Large intestine (tissue), 12 donors: ENCODE measurements around the gene HSPB2. TPM values are rescaled to one million over a fixed set of nuclear protein-coding genes. Genes with fewer than 3 reads are reported as not detected.

Experiments used
- DNase-seq, 2 donors: peaks; one replicate each; pipeline versions ENCODE4 v3.0.0 to v3.0.0-alpha.2; 2013
- H3K27ac ChIP-seq: one replicate; pipeline ENCODE4 v1.5.1; 2013; ENCODE audit warnings: low read length
- H3K27me3 ChIP-seq: 2 replicates; pipeline ENCODE4 v1.6.1; 2013; ENCODE audit warnings: low read length; ENCODE audit not compliant: control insufficient read depth, insufficient read depth
- H3K36me3 ChIP-seq: 2 replicates; pipeline ENCODE4 v1.6.1; 2013; ENCODE audit warnings: low read length; ENCODE audit not compliant: control insufficient read depth, insufficient read depth
- H3K4me1 ChIP-seq: one replicate; pipeline ENCODE4 v1.6.1; 2013; ENCODE audit warnings: low read length; ENCODE audit not compliant: control insufficient read depth, insufficient read depth
- H3K4me3 ChIP-seq: one replicate; pipeline ENCODE4 v1.5.1; 2013; ENCODE audit warnings: low read length
- H3K9me3 ChIP-seq: one replicate; pipeline ENCODE4 v1.6.1; 2013; ENCODE audit warnings: mild to moderate bottlenecking, low read depth, low read length, moderate library complexity; ENCODE audit not compliant: control insufficient read depth
- WGBS: methylation state at CpG from one replicate; pipeline ENCODE4 v1.1.5; 2013; ENCODE audit warnings: low lambda C conversion rate; ENCODE audit not compliant: insufficient coverage; 5-methylcytosine and 5-hydroxymethylcytosine counted together
- long read RNA-seq, 11 donors: transcript quantifications; one replicate each; lab custom pipeline, GENCODE V29; 2026
- polyA plus RNA-seq: library from polyadenylated mRNA; unstranded; fragments of 120-200 nt; gene quantifications from one replicate; pipeline ENCODE4 v1.2.1, GENCODE V29; 2013

HSPB2 gene, protein sequence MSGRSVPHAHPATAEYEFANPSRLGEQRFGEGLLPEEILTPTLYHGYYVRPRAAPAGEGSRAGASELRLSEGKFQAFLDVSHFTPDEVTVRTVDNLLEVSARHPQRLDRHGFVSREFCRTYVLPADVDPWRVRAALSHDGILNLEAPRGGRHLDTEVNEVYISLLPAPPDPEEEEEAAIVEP
- 4.3 TPM for polyA plus RNA-seq
- long read RNA-seq, donor 1, partial matches to known transcripts = 0 of 1 reads
- long read RNA-seq, donor 1, other reads (novel, unspliced or antisense) = 0 of 1 reads
- long read RNA-seq, donor 2, transcript HSPB2-201 (2 exons, 1,335 nt) = major isoform, 6 of 6 reads
- long read RNA-seq, donor 2, partial matches to known transcripts = 0 of 6 reads
- long read RNA-seq, donor 2, other reads (novel, unspliced or antisense) = 0 of 6 reads
- long read RNA-seq, donor 3 = 0 reads
- long read RNA-seq, donor 4, partial matches to known transcripts = 0 of 1 reads
- long read RNA-seq, donor 4, other reads (novel, unspliced or antisense) = 0 of 1 reads
- long read RNA-seq, donor 5, transcript HSPB2-201 (2 exons, 1,335 nt) = major isoform, 7 of 7 reads
- long read RNA-seq, donor 5, partial matches to known transcripts = 0 of 7 reads
- long read RNA-seq, donor 5, other reads (novel, unspliced or antisense) = 0 of 7 reads
- long read RNA-seq, donor 6, partial matches to known transcripts = 0 of 2 reads
- long read RNA-seq, donor 6, other reads (novel, unspliced or antisense) = 0 of 2 reads
- long read RNA-seq, donor 7, transcript HSPB2-201 (2 exons, 1,335 nt) = major isoform, 7 of 7 reads
- long read RNA-seq, donor 7, partial matches to known transcripts = 0 of 7 reads
- long read RNA-seq, donor 7, other reads (novel, unspliced or antisense) = 0 of 7 reads
- long read RNA-seq, donor 8, partial matches to known transcripts = 0 of 3 reads
- long read RNA-seq, donor 8, other reads (novel, unspliced or antisense) = 0 of 3 reads
- long read RNA-seq, donor 9, partial matches to known transcripts = 0 of 4 reads
- long read RNA-seq, donor 9, other reads (novel, unspliced or antisense) = 0 of 4 reads
- long read RNA-seq, donor 10, transcript HSPB2-201 (2 exons, 1,335 nt) = major isoform, 5 of 5 reads
- long read RNA-seq, donor 10, partial matches to known transcripts = 0 of 5 reads
- long read RNA-seq, donor 10, other reads (novel, unspliced or antisense) = 0 of 5 reads
- long read RNA-seq, donor 11, transcript HSPB2-201 (2 exons, 1,335 nt) = major isoform, 5 of 5 reads
- long read RNA-seq, donor 11, partial matches to known transcripts = 0 of 5 reads
- long read RNA-seq, donor 11, other reads (novel, unspliced or antisense) = 0 of 5 reads

DNA sequence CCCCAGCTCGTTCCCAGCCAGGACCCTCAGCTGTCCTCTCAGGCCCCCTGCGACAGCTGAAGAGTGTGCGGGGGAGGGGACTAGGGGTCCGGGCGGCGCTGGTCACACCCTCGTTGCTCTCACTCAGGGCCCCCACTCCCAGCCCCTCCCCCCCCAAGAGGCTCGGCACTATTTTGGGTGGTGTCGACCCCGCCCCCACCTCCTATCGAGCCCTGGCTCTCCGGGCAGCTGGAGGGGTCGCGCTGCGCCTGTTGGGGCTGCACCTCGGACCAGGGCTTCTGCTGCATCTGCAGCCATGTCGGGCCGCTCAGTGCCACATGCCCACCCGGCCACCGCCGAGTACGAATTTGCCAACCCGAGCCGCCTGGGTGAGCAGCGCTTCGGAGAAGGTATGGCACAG is at the start of gene HSPB2:
Gene HSPB2 (plus strand): TSS at position 200 of the 400 bp plus-strand sequence. CDS start 96 bp downstream, at position 296.
- DNase-seq = no peak
- Histone ChIP-seq H3K27ac (peak within 1 kb of the TSS; percentile 65), H3K36me3 (no peaks in the 10 kb centered on the region), H3K4me1 (peaks cover 18% of the 10 kb centered on the region), H3K9me3 (no peaks in the 10 kb centered on the region), H3K4me3 (peak within 1 kb of the TSS; percentile 29), H3K27me3 (peaks cover 14% of the 10 kb centered on the region)
- WGBS = no CpG with 5 or more reads among the region's 26 CpGs

DNA sequence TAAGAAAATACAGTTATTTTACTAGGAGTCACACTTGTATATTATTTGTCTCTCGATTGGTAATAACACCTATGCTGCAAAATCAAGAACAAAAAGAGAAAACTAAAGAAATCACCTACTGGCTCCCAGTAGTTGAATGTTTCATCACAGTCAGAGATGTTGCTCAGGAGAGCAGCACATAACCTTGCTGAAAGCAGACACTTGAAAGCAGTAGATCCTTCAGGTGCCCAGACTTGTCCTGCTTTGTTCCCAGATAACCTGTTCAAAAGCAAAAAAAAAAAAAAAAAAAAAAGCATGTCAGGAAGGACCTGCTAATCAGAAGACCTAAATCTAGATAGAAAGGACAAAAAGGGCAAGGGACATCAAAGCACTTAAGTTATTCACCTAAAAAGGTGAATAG is 42.4 kb upstream of the HSPB2 start:
- WGBS = no CpG with 5 or more reads among the region's 1 CpG
- peaks cover 27% of the 10 kb centered on the region for H3K36me3 ChIP-seq
- H3K27me3 ChIP-seq = no peaks in the 10 kb centered on the region
- peak overlapping the region; percentile 83 for H3K27ac ChIP-seq
- DNase-seq = no peak
- peaks cover 5% of the 10 kb centered on the region for H3K4me1 ChIP-seq
- H3K4me3 ChIP-seq = no peak overlapping the region
- no peaks in the 10 kb centered on the region for H3K9me3 ChIP-seq

DNA sequence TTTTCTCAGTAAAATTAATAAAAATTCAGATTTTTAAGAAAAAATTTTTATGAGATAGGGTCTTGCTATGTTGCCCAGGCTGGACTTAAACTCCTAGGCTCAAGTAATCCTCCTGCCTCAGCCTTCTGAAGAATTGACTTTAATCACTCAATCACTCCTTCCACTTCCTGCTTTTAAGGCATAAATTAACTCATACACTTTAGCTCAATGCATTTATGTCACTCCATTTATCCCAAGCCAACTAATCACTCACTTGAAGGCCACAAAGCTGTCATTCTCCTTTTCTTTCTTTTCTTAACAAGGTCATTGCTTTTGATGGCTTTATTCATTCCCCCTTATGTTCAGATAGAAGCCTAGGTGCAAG is 42.0 kb upstream of the HSPB2 start:
- Histone ChIP-seq H3K4me1 (peaks cover 5% of the 10 kb centered on the region), H3K9me3 (no peaks in the 10 kb centered on the region), H3K27ac (peak overlapping the region; percentile 83), H3K36me3 (peaks cover 29% of the 10 kb centered on the region), H3K4me3 (peak overlapping the region; percentile 76), H3K27me3 (no peaks in the 10 kb centered on the region)
- no peak for DNase-seq

DNA sequence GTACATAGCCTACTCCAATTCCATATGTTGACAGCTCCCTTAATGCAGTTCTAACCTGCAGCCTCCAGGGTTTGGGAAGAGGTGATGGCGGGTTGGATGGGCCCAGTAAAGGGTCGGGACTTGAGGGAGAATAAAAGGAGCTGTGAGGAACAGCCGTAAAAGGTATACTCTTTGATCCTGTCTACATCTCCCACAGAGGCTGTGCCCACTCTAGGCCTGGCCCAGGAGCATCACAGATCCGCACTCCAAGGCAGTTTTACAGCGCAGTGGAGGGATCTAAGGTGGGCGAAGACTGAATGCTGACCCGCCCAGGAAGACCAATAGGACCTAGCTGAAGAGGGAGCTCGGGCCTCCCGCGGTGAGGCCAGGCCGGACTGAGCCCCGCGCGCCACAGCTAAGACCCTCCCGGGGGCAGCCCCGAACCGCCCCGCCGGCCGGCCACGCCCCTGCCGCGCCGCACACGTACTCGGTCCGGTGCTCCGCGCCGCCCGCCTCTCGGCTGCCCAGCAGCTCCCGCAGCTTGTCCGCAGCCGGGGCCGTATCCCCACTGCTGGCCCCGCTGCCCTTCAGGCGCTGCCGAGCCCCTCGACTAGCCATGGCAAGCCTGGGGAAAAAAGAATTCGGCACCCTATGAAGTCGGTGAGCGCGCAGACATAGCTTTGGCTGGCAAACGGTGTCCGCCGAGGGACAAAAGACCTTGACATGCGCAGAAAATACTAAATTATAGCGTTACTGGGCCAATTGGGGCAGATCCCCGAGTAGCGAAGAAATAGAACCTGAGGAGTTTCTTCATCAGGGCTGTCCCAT is 41.4 kb upstream of the HSPB2 start, which contains the start of gene ALG9:
Gene ALG9 (minus strand): TSS at position 696 of the 807 bp plus-strand sequence. CDS start 99 bp downstream, at position 597.
- peak; percentile 52 to 92 for DNase-seq
- H3K4me1 ChIP-seq = peaks cover 5% of the 10 kb centered on the region
- no peaks in the 10 kb centered on the region for H3K27me3 ChIP-seq
- H3K36me3 ChIP-seq = peaks cover 29% of the 10 kb centered on the region
- no peaks in the 10 kb centered on the region for H3K9me3 ChIP-seq
- H3K27ac ChIP-seq = peak within 1 kb of the TSS; percentile 83
- WGBS = 0% methylated on average over 2 of the region's 51 CpGs
- H3K4me3 ChIP-seq = peak within 1 kb of the TSS; percentile 76

DNA sequence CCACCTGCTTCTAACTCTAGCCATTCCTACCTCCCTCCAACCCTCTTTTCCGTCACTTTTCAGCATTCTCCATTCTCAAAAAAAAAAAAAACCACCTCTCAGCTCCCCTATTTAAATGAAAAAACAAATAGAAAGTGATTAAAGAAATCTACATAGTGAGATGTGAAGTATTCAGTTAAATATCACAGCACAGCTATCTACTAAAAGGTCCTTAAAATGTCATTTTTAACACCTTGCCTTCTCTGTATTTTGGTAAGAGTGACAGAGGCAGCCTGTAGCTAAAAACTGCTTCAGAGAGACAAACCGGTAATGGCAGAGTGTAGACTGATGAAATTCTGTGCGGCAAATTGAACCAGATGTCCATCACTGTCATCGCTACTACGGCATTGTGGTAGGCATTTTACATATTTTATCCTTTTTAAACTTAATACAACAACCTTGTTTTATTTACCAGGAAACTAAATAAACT is 40.8 kb upstream of the HSPB2 start:
- Histone ChIP-seq H3K36me3 (peaks cover 23% of the 10 kb centered on the region), H3K27ac (peak overlapping the region; percentile 83), H3K4me1 (peaks cover 5% of the 10 kb centered on the region), H3K9me3 (no peaks in the 10 kb centered on the region), H3K27me3 (no peaks in the 10 kb centered on the region), H3K4me3 (peak overlapping the region; percentile 76)
- DNase-seq = no peak
- no CpG with 5 or more reads among the region's 5 CpGs for WGBS

DNA sequence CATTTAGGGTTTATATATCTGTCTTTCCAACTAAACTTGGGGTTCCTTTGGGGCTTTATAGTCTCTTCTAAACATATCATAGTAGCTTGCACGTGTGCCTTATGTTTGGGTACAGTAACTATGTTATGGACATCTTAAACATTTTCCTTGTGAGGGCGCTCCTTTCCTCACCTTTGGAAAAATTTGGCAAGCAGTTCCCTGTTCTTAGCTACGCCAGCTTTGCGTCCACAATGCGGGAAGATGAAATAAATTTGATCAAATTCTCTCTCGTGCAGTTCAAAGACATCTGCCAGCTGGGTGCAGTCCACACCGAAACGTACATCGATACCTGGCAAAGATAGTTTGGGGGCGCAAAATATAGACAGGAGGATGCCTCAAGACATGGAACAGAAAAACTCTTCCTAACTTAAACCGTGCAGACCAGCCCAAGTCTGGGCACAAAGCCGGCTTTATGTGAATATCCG is 34.1 kb upstream of the HSPB2 start:
- peak overlapping the region; percentile 96 for H3K27ac ChIP-seq
- WGBS = no CpG with 5 or more reads among the region's 13 CpGs
- H3K4me3 ChIP-seq = peak overlapping the region; percentile 85
- H3K9me3 ChIP-seq = no peaks in the 10 kb centered on the region
- H3K4me1 ChIP-seq = peaks cover 13% of the 10 kb centered on the region
- H3K36me3 ChIP-seq = peaks cover 4% of the 10 kb centered on the region
- no peak for DNase-seq
- H3K27me3 ChIP-seq = no peaks in the 10 kb centered on the region

DNA sequence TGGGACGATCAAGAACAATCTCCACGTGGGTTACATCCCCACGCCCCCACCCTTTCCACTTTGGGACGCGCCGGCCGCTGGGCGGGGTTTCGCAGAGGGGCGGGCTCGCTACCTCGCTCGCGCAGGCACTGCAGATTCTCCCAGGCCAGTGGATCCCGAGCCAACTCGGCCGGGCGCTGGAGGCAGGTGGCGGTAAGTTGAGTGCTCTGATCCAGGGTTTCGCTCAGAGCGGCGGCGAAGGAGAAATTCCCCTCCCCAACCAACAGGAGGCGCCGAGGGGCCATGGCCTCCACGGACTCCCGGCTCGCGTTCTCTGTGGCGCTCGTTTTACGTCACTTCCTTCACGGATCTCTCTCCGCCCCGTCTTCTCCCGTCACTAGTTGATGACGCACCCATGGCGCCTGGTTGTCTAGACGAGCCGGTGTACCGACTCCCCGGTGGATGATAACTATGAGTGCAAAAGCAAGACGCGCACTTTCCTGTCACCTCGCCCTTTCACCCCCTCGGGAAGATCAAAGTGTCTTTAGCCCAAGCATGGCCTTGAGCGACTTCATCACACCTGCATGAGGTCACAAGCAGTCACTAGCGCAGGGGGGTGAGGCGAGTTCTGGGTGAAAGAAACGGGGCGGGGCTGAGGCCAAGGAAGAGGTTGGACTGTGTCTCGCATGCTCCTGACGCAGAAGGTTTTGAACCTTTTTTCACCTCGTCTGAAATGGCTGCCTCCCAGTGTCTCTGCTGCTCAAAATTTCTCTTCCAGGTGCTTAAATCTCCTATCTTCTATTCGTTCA is 33.5 kb upstream of the HSPB2 start, which contains the start of the genes CFAP68 and FDXACB1:
Gene CFAP68 (plus strand): TSS at position 693 of the 788 bp plus-strand sequence. CDS start 20 bp downstream, at position 713.
Gene FDXACB1 (minus strand): TSS at position 317 of the 788 bp plus-strand sequence. CDS start 33 bp downstream, at position 284.
- no peaks in the 10 kb centered on the region for H3K27me3 ChIP-seq
- peak within 1 kb of the TSS; percentile 85 for H3K4me3 ChIP-seq
- H3K9me3 ChIP-seq = no peaks in the 10 kb centered on the region
- H3K36me3 ChIP-seq = peaks cover 4% of the 10 kb centered on the region
- no CpG with 5 or more reads among the region's 55 CpGs for WGBS
- H3K4me1 ChIP-seq = peaks cover 13% of the 10 kb centered on the region
- H3K27ac ChIP-seq = peak within 1 kb of the TSS; percentile 96
- peak; percentile 97 to 99 for DNase-seq

DNA sequence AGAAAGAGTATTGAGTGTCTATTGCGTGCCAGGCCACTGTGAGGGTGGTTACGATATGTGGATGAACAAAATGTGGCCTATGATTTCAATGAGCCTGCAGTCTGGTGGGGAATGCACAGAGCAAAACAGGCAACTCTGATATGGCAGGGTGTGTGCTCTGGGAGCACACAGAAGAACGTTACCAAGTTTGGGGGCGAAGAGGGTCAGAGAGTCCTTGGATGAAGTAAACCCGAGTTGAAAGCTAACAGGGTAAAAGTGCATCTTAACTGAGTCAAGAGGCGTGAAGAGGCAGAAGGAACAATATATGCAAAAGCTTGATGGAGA is 32.9 kb upstream of the HSPB2 start:
- peak overlapping the region; percentile 85 for H3K4me3 ChIP-seq
- H3K36me3 ChIP-seq = peaks cover 4% of the 10 kb centered on the region
- peaks cover 13% of the 10 kb centered on the region for H3K4me1 ChIP-seq
- H3K27ac ChIP-seq = peak overlapping the region; percentile 96
- DNase-seq = no peak
- 14% methylated on average over 1 of the region's 6 CpGs for WGBS
- H3K27me3 ChIP-seq = no peaks in the 10 kb centered on the region
- H3K9me3 ChIP-seq = no peaks in the 10 kb centered on the region

DNA sequence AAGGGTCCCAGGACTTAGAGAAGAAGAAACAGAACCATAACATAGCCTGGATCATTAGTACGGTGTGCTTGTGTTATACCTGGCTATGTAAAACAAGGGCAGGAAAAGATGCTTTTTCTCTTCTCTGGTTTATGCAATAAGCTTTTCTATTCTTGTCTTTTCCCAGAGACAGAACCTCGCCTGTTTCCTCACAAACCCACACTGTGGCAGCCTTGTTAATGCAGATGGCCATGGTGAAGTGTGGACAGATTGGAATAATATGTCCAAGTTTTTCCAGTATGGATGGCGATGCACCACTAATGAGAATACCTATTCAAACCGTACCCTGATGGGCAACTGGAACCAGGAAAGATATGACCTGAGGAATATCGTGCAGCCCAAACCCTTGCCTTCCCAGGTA is 30.3 kb upstream of the HSPB2 start:
- H3K27me3 ChIP-seq = no peaks in the 10 kb centered on the region
- H3K4me3 ChIP-seq = no peak overlapping the region
- DNase-seq = no peak
- no CpG with 5 or more reads among the region's 5 CpGs for WGBS
- peaks cover 13% of the 10 kb centered on the region for H3K4me1 ChIP-seq
- no peaks in the 10 kb centered on the region for H3K36me3 ChIP-seq
- no peaks in the 10 kb centered on the region for H3K9me3 ChIP-seq
- no peak overlapping the region for H3K27ac ChIP-seq
